ENCODE data around the gene TMEM39B.
"Not testable (repeated sequence)": the region's sequence is repeated elsewhere in the genome, so short reads cannot be mapped to it uniquely, and the experiment has no call there.

Gene TMEM39B

GRCh38 chr1:32065613-32066488, 6.9 kb upstream of the TMEM39B start:
- H3K4me1 ChIP-seq (ENCODE audit: control insufficient read depth in 1 of 2, insufficient read depth in 2 of 2, low read length in 2 of 2), result peaks cover 8 to 29% of the 10 kb centered on the region in 2 donors
- H3K4me3 ChIP-seq (ENCODE audit: low read depth in 1 of 2, low read length in 2 of 2); H3K9ac ChIP-seq (ENCODE audit: low read depth in 1 of 2, low read length in 2 of 2); H3K27me3 ChIP-seq (ENCODE audit: control insufficient read depth in 1 of 2, insufficient read depth in 2 of 2, low read length in 2 of 2); H3K9me3 ChIP-seq (ENCODE audit: control insufficient read depth in 1 of 2, low read length in 2 of 2); H3K27ac ChIP-seq (ENCODE audit: low read depth, low read length); H3K36me3 ChIP-seq (ENCODE audit: control insufficient read depth in 1 of 2, insufficient read depth in 2 of 2, low read length in 2 of 2): not testable (repeated sequence)

GRCh38 chr1:32066489-32066873, 6.3 kb upstream of the TMEM39B start:
- Histone ChIP-seq H3K4me1 (ENCODE audit: control insufficient read depth in 1 of 2, insufficient read depth in 2 of 2, low read length in 2 of 2) (peaks cover 8 to 29% of the 10 kb centered on the region in 2 donors), H3K27me3 (ENCODE audit: control insufficient read depth in 1 of 2, insufficient read depth in 2 of 2, low read length in 2 of 2) (no peaks in the 10 kb centered on the region), H3K4me3 (ENCODE audit: low read depth in 1 of 2, low read length in 2 of 2) (no peak overlapping the region), H3K36me3 (ENCODE audit: control insufficient read depth in 1 of 2, insufficient read depth in 2 of 2, low read length in 2 of 2) (peaks cover under 1 to 2% of the 10 kb centered on the region in 2 donors), H3K27ac (ENCODE audit: low read depth, low read length) (no peak overlapping the region), H3K9me3 (ENCODE audit: control insufficient read depth in 1 of 2, low read length in 2 of 2) (no peaks in the 10 kb centered on the region), H3K9ac (ENCODE audit: low read depth in 1 of 2, low read length in 2 of 2) (no peak overlapping the region)

- Histone ChIP-seq H3K9me3 (ENCODE audit: control insufficient read depth in 1 of 2, low read length in 2 of 2) (no peaks in the 10 kb centered on the region), H3K9ac (ENCODE audit: low read depth in 1 of 2, low read length in 2 of 2) (no peak overlapping the region), H3K36me3 (ENCODE audit: control insufficient read depth in 1 of 2, insufficient read depth in 2 of 2, low read length in 2 of 2) (no peaks in the 10 kb centered on the region), H3K27ac (ENCODE audit: low read depth, low read length) (no peak overlapping the region), H3K27me3 (ENCODE audit: control insufficient read depth in 1 of 2, insufficient read depth in 2 of 2, low read length in 2 of 2) (no peaks in the 10 kb centered on the region), H3K4me3 (ENCODE audit: low read depth in 1 of 2, low read length in 2 of 2) (no peak overlapping the region), H3K4me1 (ENCODE audit: control insufficient read depth in 1 of 2, insufficient read depth in 2 of 2, low read length in 2 of 2) (peaks cover 16 to 30% of the 10 kb centered on the region in 2 donors)
Observed at GRCh38 chr1:32068957-32069588, 3.7 kb upstream of the TMEM39B start.

GRCh38 chr1:32071758-32072621, 749 bp upstream of the TMEM39B start:
- Histone ChIP-seq H3K4me1 (ENCODE audit: control insufficient read depth in 1 of 2, insufficient read depth in 2 of 2, low read length in 2 of 2) (peaks cover 11 to 19% of the 10 kb centered on the region in 2 donors), H3K27ac (ENCODE audit: low read depth, low read length) (peak overlapping the region; percentile 84), H3K9ac (ENCODE audit: low read depth in 1 of 2, low read length in 2 of 2) (peak overlapping the region; percentile 61 to 89), H3K36me3 (ENCODE audit: control insufficient read depth in 1 of 2, insufficient read depth in 2 of 2, low read length in 2 of 2) (peaks cover 3 to 16% of the 10 kb centered on the region in 2 donors), H3K4me3 (ENCODE audit: low read depth in 1 of 2, low read length in 2 of 2) (peak overlapping the region; percentile 69 to 86), H3K27me3 (ENCODE audit: control insufficient read depth in 1 of 2, insufficient read depth in 2 of 2, low read length in 2 of 2) (no peaks in the 10 kb centered on the region), H3K9me3 (ENCODE audit: control insufficient read depth in 1 of 2, low read length in 2 of 2) (no peaks in the 10 kb centered on the region)

- Histone ChIP-seq H3K36me3 (ENCODE audit: control insufficient read depth in 1 of 2, insufficient read depth in 2 of 2, low read length in 2 of 2) (peaks cover 10 to 31% of the 10 kb centered on the region in 2 donors), H3K9ac (ENCODE audit: low read depth in 1 of 2, low read length in 2 of 2) (peak overlapping the region; percentile 51 to 89), H3K4me1 (ENCODE audit: control insufficient read depth in 1 of 2, insufficient read depth in 2 of 2, low read length in 2 of 2) (peaks cover 11 to 15% of the 10 kb centered on the region in 2 donors), H3K9me3 (ENCODE audit: control insufficient read depth in 1 of 2, low read length in 2 of 2) (no peaks in the 10 kb centered on the region), H3K4me3 (ENCODE audit: low read depth in 1 of 2, low read length in 2 of 2) (peak overlapping the region; percentile 69 to 86), H3K27me3 (ENCODE audit: control insufficient read depth in 1 of 2, insufficient read depth in 2 of 2, low read length in 2 of 2) (no peaks in the 10 kb centered on the region), H3K27ac (ENCODE audit: low read depth, low read length) (peak overlapping the region; percentile 59)
Observed at GRCh38 chr1:32073299-32074229, 825 bp downstream of the TMEM39B start.

DNA sequence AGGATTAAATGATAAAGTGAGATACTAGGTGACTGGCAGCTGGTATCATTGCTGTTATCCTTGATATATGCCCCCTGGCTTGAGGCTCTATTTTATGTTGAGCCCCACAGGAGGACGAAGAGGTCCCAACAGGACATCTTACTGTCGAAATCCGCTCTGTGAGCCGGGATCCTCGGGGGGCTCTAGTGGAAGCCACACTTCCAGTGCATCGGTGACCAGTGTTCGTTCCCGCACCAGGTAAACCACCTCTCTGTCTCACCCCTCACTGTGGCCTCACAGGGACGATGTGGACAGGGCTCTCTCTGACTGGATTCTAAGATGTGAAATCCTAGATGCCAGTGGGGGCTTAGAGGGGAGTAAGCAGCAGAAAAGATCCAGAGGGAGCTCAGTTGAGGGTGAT, 2.1 kb downstream of the TMEM39B start:
- H3K9ac ChIP-seq (ENCODE audit: low read depth in 1 of 2, low read length in 2 of 2), result no peak overlapping the region
- H3K36me3 ChIP-seq (ENCODE audit: control insufficient read depth in 1 of 2, insufficient read depth in 2 of 2, low read length in 2 of 2), result peaks cover 10 to 38% of the 10 kb centered on the region in 2 donors
- H3K4me3 ChIP-seq (ENCODE audit: low read depth in 1 of 2, low read length in 2 of 2), result no peak overlapping the region
- no peaks in the 10 kb centered on the region for H3K9me3 ChIP-seq (ENCODE audit: control insufficient read depth in 1 of 2, low read length in 2 of 2)
- H3K27ac ChIP-seq (ENCODE audit: low read depth, low read length), result no peak overlapping the region
- H3K4me1 ChIP-seq (ENCODE audit: control insufficient read depth in 1 of 2, insufficient read depth in 2 of 2, low read length in 2 of 2), result peaks cover 11 to 15% of the 10 kb centered on the region in 2 donors
- H3K27me3 ChIP-seq (ENCODE audit: control insufficient read depth in 1 of 2, insufficient read depth in 2 of 2, low read length in 2 of 2), result no peaks in the 10 kb centered on the region

DNA sequence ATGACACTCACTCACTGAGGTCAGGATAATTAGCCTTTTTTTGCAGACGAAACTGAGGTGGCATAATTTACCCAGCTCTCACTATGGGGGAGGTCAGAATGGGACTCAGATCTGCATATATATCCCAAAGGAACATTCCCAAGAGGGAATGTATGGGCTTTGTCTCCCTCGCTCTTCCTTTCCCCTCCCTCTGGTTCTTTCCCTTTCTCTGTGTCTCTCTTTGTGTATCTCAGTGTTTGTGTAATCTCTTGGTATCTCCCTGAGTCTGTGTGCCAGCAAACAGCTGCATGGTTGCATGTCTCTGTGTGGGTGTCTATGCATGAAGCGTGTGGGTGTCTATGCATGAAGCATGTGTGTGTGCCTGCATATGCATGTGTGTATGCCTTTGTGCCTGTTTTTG, 4.7 kb downstream of the TMEM39B start:
- Histone ChIP-seq H3K4me3 (ENCODE audit: low read depth in 1 of 2, low read length in 2 of 2) (no peak overlapping the region), H3K9ac (ENCODE audit: low read depth in 1 of 2, low read length in 2 of 2) (no peak overlapping the region)

GRCh38 chr1:32082022-32082421, 9.3 kb downstream of the TMEM39B start:
- H3K9me3 ChIP-seq (ENCODE audit: control insufficient read depth in 1 of 2, low read length in 2 of 2), result no peaks in the 10 kb centered on the region
- H3K36me3 ChIP-seq (ENCODE audit: control insufficient read depth in 1 of 2, insufficient read depth in 2 of 2, low read length in 2 of 2), result peaks cover 12 to 38% of the 10 kb centered on the region in 2 donors
- no peak overlapping the region for H3K9ac ChIP-seq (ENCODE audit: low read depth in 1 of 2, low read length in 2 of 2)
- H3K4me3 ChIP-seq (ENCODE audit: low read depth in 1 of 2, low read length in 2 of 2), result no peak overlapping the region
- H3K4me1 ChIP-seq (ENCODE audit: control insufficient read depth in 1 of 2, insufficient read depth in 2 of 2, low read length in 2 of 2), result no peaks in the 10 kb centered on the region
- no peaks in the 10 kb centered on the region for H3K27me3 ChIP-seq (ENCODE audit: control insufficient read depth in 1 of 2, insufficient read depth in 2 of 2, low read length in 2 of 2)
- no peak overlapping the region for H3K27ac ChIP-seq (ENCODE audit: low read depth, low read length)

More for the DNA sequence above, 4.7 kb downstream of the TMEM39B start:
- H3K27ac ChIP-seq (ENCODE audit: low read depth, low read length), result no peak overlapping the region
- no peaks in the 10 kb centered on the region for H3K9me3 ChIP-seq (ENCODE audit: control insufficient read depth in 1 of 2, low read length in 2 of 2)
- peaks cover 0 to 10% of the 10 kb centered on the region in 2 donors for H3K4me1 ChIP-seq (ENCODE audit: control insufficient read depth in 1 of 2, insufficient read depth in 2 of 2, low read length in 2 of 2)
- no peaks in the 10 kb centered on the region for H3K27me3 ChIP-seq (ENCODE audit: control insufficient read depth in 1 of 2, insufficient read depth in 2 of 2, low read length in 2 of 2)
- H3K36me3 ChIP-seq (ENCODE audit: control insufficient read depth in 1 of 2, insufficient read depth in 2 of 2, low read length in 2 of 2), result peaks cover 10 to 38% of the 10 kb centered on the region in 2 donors

DNA sequence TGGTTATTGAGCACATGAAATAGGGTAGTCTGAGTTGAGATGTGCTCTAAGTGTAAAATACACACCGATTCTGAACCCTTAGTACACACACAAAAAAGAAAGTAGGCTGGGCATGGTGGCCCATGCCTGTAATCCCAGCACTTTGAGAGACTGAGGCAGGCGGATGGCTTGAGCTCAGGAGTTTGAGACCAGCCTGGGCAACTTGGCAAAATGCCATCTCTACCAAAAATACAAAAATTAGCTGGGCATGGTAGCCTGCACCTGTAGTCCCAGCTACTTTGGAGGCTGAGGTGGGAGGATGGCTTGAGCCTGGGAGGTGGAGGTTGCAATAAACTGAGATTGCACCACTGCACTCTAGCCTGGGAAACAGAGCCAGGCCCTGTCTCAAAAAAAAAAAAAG, 13.6 kb downstream of the TMEM39B start:
- H3K9me3 ChIP-seq (ENCODE audit: control insufficient read depth in 1 of 2, low read length in 2 of 2); H3K4me1 ChIP-seq (ENCODE audit: control insufficient read depth in 1 of 2, insufficient read depth in 2 of 2, low read length in 2 of 2); H3K27me3 ChIP-seq (ENCODE audit: control insufficient read depth in 1 of 2, insufficient read depth in 2 of 2, low read length in 2 of 2); H3K27ac ChIP-seq (ENCODE audit: low read depth, low read length); H3K4me3 ChIP-seq (ENCODE audit: low read depth in 1 of 2, low read length in 2 of 2); H3K9ac ChIP-seq (ENCODE audit: low read depth in 1 of 2, low read length in 2 of 2): not testable (repeated sequence)
- H3K36me3 ChIP-seq (ENCODE audit: control insufficient read depth in 1 of 2, insufficient read depth in 2 of 2, low read length in 2 of 2), result peaks cover 5 to 25% of the 10 kb centered on the region in 2 donors
